GM21528 (cell line): ENCODE measurements around the gene CERS3.
A peak's percentile ranks its signal among the peaks of the same experiment; 100 is the strongest.

ENCODE experiments used
- ATAC-seq: cut with Tn5 transposase; IDR thresholded peaks from one replicate; pipeline ENCODE4 v1.9.1; 2021; ENCODE audit warnings: mild to moderate bottlenecking, moderate library complexity; ENCODE audit not compliant: unreplicated experiment, low FRiP score

Gene CERS3

DNA sequence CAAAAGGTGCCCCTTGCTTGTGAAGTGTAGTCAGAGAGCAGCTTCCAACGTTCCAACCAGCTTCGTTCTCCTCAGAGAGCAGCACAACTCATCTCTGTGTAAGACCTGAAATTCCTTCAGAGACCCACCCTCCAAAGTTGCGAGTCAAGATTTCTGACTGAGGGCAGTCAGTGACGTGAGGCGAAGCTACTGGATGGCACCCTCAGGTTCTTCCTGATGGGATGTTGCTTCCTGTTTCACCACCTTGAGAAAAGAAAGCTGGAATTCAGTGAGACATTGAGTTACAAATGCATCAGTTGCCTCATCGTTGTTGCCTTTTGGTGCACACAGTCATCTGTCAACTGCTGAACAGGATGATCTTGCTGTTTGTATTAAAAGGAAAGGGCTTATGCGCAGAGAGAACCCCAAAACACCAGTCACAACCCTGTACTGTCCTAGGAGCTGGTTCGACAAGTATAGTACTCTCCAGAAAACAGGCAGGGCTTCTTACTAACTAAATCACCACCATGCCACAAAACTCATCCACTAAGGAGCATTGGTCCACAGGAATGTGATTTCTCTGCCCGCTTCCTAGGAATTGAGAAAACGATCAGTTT, at the start of gene CERS3:
Gene CERS3, minus strand, starts transcription at position 118 of the 596 bp plus-strand sequence. CDS start 27,101 bp downstream, outside the sequence.
- ATAC-seq, result no peak

DNA sequence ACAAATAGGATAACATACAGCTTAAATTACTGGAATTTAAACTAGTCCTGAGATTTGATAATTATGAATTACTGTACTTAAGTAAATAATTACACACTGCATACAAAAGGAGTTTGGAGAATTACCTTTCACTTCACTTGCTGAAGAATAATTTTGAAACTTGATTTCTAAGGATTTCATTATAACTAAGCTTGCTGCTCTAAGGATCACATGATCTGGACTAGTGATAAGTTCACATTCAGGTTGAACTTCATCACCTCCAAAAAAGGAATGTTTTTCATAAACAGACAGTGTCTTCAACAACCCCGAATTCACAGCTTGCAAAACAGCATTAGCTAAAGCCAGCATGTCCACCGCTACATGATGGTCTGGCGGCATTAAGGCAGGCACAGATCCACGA, 44.8 kb upstream of the CERS3 start:
- no peak for ATAC-seq

DNA sequence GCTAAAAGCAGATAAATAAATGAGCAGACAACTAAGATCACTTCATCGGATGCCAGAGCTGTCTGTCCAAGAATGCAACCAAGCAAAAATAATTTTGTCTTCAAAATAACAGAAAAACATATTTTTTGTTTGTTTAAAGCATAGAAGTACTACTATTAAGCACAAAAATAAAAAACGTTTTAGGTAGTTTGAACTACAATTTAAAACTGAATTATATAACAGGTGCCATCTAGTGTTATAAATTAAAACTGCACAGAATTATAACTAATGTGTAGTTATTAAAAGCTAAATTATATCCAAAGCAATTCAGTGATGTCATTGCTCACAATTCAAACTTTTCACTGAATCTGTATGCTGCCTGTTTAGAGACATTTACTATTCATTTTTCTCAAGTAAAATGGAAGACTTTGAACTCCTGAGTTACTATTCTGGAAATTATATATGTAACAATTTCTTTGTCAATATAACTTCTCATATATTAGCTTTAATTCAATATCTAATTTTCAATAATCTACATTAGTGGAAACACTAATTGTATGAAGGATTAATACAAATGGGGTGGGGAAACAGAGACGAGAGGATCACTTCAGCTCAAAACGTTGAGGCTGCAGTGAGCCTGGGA, 43.7 kb upstream of the CERS3 start:
- ATAC-seq, result no peak

DNA sequence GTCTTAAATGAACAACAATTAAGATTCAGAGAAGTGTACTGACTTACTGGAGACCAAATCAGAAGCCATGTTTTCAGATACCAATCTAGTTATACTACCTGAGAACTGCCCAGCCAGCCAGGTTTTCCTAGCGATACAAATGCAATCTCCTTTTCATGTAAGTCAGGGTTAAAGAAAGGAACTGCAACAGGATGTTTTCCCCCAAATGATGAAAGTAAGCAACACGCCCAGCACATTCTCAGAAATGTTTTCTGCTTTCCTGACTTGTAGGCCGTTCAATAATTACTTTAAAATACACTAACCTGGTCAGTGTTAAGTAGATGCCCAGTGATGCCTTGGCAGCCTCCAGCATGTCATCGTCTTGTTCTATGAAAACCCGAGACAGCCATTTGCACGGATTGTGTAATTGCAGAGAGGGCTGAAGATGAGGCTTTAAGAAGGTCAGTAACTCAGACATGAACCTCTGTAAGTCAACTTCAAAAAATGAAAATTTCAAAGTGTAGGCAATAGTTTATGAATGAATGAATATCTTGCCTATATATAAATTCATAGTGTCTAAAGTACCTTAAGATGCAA, 42.9 kb upstream of the CERS3 start:
- no peak for ATAC-seq

DNA sequence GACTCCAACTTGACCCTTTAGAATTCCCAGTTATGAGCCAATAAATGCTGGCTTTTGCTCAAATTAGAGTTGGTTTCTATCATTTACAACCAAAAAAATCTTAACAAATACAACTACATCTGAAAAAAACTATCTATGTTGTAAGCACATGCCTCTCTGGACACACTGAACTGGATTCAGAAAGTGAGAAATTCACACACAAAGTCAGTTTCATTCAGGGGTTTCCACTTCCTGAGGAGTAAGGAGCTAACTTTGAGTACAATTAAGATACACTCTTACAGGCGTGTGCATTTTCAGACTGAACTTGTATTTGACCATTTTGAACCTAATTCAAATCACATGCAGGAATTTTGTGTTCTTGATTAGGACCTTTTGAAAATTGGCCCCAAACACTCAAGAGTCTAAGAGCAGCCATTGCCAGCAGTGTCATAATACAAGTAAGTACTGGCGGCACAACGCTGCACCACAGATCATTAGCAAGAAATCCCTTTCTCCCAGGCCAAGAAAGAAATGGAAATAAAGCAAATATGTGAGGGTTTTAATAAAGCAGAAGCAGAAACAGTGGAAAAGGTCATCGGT, 42.1 kb upstream of the CERS3 start:
- ATAC-seq, result peak; percentile 96

DNA sequence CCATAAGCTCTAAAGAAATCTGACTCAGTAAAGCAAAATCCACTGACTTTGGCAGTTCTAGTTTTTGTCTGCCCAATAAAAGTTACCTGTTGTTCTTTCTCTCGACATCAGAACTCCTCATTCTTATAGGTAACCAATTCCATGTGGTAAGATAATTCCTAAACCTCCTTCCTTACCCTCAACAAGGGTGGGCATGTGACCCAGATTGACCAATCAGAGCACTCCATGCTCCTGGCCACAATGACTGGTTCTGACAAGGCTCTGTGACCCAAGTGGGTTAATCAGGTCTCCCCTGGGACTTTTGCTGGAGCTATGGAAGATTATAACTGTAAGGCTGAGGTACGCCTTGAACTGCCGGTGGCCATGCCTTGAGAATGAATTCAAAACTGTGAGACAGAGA, 41.5 kb upstream of the CERS3 start:
- ATAC-seq, result peak; percentile 19

DNA sequence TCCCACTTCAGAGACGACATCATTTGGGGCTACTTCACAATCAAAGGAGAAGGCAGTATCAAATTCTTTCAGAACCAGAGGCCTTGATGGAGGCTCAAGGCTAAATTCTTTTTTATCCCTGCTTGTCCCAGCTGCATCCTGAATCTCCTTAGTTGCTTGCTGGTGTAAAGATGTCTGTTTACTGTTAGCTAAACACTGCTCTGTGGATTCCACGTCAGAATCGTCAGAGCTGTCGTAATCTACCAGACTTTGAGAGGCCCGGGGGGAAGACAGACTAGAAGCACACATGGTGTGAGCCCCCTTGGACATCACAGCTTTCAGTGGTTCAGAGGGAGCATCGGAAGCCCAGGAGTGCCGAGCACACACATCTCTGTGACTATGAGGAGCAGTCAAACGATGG, 40.6 kb upstream of the CERS3 start:
- ATAC-seq, result no peak

DNA sequence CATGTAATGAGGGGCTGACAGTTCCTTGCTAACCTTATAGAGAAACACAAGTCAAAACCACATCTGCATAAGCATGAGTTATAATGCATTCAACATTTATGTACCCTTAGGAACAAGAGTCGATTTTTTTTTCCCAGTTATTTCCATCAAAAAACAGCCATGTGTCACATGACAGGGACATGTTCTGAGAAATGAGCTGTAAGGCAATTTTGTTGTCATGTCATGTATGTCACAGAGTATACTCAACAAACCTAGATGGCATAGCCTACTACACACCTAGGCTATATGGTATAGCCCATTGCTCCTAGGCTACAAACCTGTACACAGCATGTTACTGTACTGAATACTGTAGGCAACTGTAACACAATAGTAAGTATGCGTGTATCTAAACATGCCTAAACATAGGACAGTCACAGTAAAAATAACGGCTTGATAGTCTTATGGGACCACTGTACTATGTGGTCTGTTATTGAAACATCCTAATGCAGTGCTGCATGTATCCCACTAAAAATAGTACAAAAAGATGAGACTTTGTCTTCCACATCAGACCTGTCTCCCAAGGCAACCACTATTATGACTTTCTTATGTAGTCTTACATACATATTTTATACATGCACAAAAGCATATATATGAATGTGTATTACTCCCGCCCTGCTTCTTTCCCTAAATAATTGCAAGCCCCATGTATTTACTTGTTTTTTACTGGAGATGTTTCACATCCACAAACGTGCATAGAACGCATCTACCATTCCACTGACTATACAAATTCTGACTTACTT, 38.3 kb upstream of the CERS3 start:
- ATAC-seq, result no peak

DNA sequence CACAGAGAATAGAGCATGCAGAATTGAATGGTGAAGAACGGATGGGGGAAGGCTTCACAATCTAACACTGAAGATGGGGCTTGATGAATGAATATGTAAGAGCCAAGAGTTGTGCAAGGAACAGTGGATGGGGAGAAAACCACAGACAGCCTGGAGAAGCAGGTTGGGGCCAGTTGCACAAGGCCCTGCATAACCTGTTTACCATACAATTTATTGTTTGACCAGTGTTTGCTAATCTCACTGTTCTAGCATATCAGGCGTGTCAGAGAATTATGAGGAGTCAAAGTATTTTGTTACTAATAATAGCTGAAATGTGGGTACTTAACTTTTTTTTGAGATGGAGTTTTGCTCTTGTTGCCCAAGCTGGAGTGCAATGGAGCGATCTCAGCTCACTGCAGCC, 36.8 kb upstream of the CERS3 start:
- no peak for ATAC-seq

DNA sequence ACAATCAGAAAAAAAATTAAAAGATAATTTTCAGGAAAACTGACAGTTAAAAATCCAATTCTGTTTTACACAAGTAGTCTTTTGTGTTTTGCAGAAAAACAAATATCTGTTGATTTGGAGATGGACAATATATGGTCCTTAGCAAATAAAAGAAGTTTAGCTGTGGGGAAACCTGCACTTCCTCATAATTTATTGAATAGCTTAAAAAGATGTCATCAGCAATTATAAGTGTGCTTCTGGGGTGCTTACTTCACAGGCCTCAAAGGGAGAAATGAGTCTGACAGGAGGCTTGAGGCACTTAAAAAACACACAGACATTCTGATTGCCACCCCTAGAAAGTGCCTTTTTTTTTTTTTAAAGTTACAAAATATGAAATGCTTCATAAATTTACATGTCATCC, 31.6 kb upstream of the CERS3 start:
- ATAC-seq, result no peak

DNA sequence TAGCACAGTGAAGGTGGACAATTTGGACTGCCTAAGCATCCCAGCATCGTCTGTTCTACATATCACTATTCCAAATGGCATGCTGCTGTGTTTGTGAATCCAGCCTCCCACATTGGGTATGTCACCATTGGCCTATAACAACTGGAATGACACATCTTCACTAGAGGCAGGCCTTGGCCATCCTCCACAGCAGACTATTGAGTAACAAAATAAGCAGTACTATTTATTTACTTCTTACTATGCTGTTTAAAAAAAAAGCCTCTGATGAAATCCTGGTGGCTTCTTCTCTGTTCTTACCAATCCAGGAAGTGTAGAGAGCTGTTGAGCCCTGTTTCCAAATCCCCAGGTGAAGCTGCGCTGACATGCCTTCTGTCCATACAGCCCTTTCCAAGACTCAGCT, 30.6 kb upstream of the CERS3 start:
- ATAC-seq, result no peak

DNA sequence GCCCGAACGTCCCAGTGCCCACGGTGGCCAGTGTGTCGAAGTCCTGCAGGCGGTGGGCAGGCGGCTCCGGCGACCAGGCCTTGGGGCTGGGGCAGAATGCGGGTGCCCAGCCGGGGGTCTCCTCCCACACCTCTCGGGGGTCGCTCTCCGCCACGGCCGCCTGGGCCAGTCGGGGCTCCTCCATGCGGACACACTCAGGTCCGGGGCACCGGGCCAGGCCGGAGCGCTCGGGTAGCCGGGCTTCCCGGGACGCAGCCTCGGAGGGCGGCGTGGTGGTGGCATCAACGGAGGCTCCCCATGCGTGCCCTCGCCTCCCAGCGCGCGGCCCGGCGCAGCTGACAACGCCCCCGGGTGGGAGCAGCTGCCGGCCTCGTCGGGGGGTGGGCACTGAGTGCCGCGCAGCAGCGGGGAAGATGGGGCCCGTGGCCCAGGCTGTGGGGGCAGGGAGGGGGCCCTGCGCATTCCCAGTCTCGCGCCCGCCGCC, 30.1 kb upstream of the CERS3 start:
- no peak for ATAC-seq

DNA sequence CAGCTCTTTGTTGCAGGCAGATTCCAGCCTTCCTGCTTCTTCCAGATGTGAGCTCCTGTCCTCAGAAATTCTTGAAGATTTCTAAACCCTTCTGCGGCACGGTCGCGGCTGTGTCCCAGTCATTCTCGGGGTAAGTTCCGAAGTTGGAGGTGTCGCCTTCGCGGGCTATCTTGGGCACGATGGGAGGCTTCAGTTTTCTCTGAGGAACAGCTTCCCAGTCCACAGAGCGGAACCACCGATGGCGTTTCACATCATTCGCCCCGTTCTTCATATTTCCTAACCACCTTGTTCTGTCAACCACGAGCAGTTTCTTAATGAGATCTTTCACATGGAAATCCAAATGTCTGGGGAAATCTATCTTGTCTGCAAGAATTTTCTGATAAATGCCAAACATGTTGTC, 24.7 kb upstream of the CERS3 start:
- ATAC-seq, result no peak

DNA sequence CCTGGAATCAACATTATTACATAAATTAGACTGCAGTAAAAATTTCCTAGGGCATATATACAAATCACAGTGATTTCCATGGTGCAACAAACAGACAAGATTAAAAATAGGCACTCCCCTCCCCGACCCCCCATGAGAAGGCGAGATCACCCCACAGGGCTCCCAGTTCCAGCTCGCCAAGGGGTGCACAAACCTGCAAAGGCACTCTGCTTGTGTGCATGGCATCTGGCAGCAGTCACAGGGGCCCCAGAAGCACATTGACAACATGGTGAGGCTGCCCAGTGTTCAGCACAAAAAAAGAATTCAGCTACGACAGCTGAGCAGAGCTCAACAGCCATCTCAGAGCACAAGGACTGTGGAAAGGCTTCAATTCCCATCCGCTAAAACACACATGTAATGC, 19.2 kb upstream of the CERS3 start:
- ATAC-seq, result no peak

DNA sequence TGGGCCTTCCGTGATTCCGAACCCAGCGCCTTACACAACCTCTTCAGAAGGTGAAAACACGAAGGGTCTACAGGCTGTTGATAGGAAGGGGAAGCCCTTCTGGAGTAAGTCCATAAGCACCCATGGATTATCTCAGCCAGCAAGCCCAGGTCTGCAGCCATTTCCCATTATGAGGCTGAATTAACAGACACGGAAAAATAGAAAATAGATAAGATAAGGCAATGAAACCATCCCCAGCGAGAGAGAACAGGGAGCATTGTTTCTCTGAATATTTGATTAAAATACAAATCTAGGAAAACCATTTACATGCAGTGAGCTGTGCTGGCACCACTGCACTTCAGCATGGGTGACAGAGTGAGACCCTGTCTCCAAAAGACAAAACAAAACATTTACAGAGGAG, 16.2 kb upstream of the CERS3 start:
- ATAC-seq, result no peak

DNA sequence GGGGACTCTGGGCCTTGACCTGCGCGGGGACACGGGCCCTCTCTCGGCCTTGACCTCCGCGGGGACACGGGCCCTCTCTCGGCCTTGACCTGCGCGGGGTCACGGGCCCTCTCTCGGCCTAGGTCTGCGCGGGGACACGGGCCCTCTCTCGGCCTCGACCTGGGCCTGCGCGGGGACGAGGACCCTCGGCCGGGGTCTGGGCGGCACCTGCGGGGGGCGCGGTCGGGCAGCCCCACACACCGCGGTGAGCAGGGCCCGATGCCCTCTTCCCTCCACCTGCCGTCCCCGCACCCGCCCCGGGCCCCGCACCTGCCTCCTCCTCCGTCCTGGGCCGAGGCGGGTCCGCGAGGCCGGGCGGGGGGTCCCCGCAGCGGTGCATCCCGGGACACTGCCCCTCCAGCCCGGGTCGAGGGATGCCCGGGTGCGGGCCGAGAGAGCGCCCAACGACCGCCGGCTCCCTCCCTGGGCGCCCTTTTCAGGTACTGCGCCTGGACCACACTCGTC, 15.6 kb upstream of the CERS3 start:
- ATAC-seq, result no peak

DNA sequence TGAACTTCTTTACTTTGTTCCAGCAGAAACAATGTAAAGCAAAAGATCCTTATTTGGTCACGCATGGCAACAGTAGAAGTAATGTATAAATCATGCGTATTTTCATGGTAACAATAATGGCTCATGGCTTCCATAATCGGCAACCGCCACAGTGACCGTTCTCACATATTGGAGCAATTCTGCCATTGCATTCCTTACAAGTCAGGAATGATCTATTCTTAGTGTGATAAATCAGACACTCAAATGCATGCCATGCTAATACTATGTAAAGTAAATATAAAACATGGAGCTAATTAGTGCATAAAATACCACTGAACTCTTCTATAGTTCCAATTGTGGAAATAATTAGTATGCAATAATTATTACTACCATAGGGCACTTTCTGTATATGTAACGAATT, 13.5 kb upstream of the CERS3 start:
- ATAC-seq, result no peak

DNA sequence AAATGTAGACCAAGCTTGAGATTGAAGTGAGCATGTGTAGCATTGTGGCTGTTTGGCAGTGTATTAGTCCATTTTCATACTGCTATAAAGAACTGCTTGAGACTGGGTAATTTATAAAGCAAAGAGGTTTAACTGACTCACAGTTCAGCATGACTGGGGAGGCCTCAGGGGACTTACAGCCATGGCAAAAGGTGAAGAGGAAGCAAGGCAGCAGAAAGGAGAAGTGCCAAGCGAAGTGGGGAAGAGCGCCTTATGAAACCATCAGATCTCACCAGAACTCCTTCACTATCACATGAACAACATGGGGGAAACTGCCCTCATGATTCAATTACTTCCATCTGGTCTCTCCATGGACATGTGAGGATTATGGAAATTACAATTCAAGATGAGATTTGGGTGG, 8.6 kb upstream of the CERS3 start:
- ATAC-seq, result no peak

DNA sequence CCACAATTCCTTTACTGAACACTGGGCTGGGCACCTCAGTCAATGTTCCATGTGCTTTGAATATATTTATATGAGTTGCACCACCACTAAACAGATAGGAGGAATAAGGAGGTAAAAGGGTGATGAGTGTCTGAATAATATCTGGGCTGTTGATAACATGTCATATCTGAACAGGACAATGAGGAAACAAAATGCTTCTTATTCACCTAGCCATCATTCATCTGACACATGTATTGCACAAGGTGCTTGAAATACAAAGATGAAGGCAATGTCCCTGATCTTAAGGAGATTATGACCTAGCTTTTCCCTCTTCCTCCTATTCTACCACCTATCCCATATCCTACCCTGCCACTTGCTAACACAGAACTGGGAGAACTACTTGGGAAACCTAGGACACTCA, 8.0 kb upstream of the CERS3 start:
- no peak for ATAC-seq

DNA sequence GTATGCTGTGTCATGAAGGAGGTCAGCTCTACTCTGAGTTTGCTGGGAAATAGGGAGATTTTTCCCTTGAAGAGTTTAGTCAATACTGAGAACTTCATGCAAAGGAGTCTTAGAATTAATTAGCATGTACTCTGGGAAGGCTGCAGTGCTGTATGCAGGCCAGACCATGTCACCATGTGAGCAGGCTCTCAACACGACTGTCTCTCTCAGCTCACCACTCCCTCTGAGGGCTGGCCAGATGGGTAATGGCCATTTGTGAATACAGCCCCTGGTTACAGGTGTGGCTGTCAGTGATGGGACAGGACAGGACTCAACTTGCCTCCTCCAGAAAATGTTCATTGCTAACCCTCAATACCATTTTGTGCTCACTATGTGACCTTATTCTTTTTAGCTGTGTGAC, 5.1 kb upstream of the CERS3 start:
- no peak for ATAC-seq

DNA sequence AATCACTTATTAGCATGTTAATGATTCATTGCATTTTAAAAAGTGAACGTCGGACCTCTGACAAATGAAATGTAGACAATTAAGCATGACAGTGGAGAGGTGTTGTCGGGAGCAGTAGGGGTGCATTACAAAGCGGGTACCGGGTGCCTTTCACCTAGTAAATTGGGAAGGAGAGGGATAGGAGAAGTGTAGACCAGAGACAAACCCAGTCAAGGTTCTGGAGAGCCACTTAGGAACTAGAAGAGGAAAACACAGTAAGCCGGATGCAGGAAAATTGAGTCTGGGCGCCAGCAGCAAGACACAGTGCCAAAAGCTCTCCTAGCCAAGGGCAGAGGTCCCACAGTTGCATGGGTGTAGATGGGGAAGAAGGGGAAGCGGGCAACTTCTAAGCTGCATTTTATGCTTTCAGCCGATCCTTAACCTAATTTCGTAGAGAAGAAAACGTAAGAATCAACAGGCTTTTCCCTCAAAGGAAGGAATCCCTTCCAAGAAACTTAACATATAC, 3.1 kb upstream of the CERS3 start:
- ATAC-seq, result no peak
